ENCODE results near the gene FSTL4. TPM values are rescaled to one million over a fixed set of nuclear protein-coding genes. Genes with fewer than 3 reads are reported as not detected.
A peak's percentile ranks its signal among the peaks of the same experiment; 100 is the strongest.

FSTL4 gene
- total and polyA plus RNA-seq, 2 donors from 2014 or later, result 0.09 to 4.0 TPM

- Histone ChIP-seq H3K4me3 (ENCODE audit: low read length in 3 of 3) (no peak overlapping the region), H3K27ac (ENCODE audit: low read depth in 2 of 2, low read length in 2 of 2) (no peak overlapping the region), H3K27me3 (ENCODE audit: control insufficient read depth, insufficient read depth, low read length) (no peaks in the 10 kb centered on the region), H3K4me1 (ENCODE audit: control insufficient read depth in 2 of 3, insufficient read depth in 2 of 3, low read depth in 1 of 3, low read length in 3 of 3) (no peaks in the 10 kb centered on the region), H3K9ac (ENCODE audit: low read length in 3 of 3) (no peak overlapping the region), H3K36me3 (ENCODE audit: control insufficient read depth in 2 of 3, insufficient read depth in 3 of 3, low read length in 3 of 3) (no peaks in the 10 kb centered on the region), H3K9me3 (ENCODE audit: control insufficient read depth in 2 of 3, insufficient read depth in 1 of 3, low read length in 3 of 3) (no peaks in the 10 kb centered on the region)
- FAIRE-seq (no peak), DNase-seq (peak in 1 of 5 donors; percentile 28)
- intact Hi-C loops (cut with DNase I), result no loop called here
- TF ChIP-seq CTCF (IDR thresholded peaks at IDR 0.05; ENCODE audit: borderline replicate concordance, extremely low read depth, insufficient read depth), result no peak
Measured at GRCh38 chr5:133333326-133334150, 278.8 kb downstream of the FSTL4 start.

- no peak for TF ChIP-seq CTCF (IDR thresholded peaks at IDR 0.05; ENCODE audit: borderline replicate concordance, extremely low read depth, insufficient read depth)
- Histone ChIP-seq H3K9ac (ENCODE audit: low read length in 3 of 3) (no peak overlapping the region), H3K4me1 (ENCODE audit: control insufficient read depth in 2 of 3, insufficient read depth in 2 of 3, low read depth in 1 of 3, low read length in 3 of 3) (no peaks in the 10 kb centered on the region), H3K27ac (ENCODE audit: low read depth in 2 of 2, low read length in 2 of 2) (no peak overlapping the region), H3K4me3 (ENCODE audit: low read length in 3 of 3) (no peak overlapping the region), H3K9me3 (ENCODE audit: control insufficient read depth in 2 of 3, insufficient read depth in 1 of 3, low read length in 3 of 3) (no peaks in the 10 kb centered on the region), H3K27me3 (ENCODE audit: control insufficient read depth, insufficient read depth, low read length) (no peaks in the 10 kb centered on the region), H3K36me3 (ENCODE audit: control insufficient read depth in 2 of 3, insufficient read depth in 3 of 3, low read length in 3 of 3) (no peaks in the 10 kb centered on the region)
- peak in 1 of 5 donors; percentile 15 for DNase-seq
- FAIRE-seq, result no peak
- intact Hi-C loops (cut with DNase I), result no loop called here
Measured at GRCh38 chr5:133332439-133333024, 279.8 kb downstream of the FSTL4 start.

- TF ChIP-seq CTCF (IDR thresholded peaks at IDR 0.05; ENCODE audit: borderline replicate concordance, extremely low read depth, insufficient read depth), result no peak
- intact Hi-C loops (cut with DNase I), result no loop called here
- H3K27me3 ChIP-seq (ENCODE audit: control insufficient read depth, insufficient read depth, low read length), result no peaks in the 10 kb centered on the region
- H3K4me3 ChIP-seq (ENCODE audit: low read length in 3 of 3), result no peak overlapping the region
- H3K9ac ChIP-seq (ENCODE audit: low read length in 3 of 3), result no peak overlapping the region
- no peaks in the 10 kb centered on the region for H3K9me3 ChIP-seq (ENCODE audit: control insufficient read depth in 2 of 3, insufficient read depth in 1 of 3, low read length in 3 of 3)
- DNase-seq, result peak in 1 of 5 donors; percentile 53
- no peak for FAIRE-seq
- no peak overlapping the region for H3K27ac ChIP-seq (ENCODE audit: low read depth in 2 of 2, low read length in 2 of 2)
- no peaks in the 10 kb centered on the region for H3K36me3 ChIP-seq (ENCODE audit: control insufficient read depth in 2 of 3, insufficient read depth in 3 of 3, low read length in 3 of 3)
- H3K4me1 ChIP-seq (ENCODE audit: control insufficient read depth in 2 of 3, insufficient read depth in 2 of 3, low read depth in 1 of 3, low read length in 3 of 3), result no peaks in the 10 kb centered on the region
Measured at GRCh38 chr5:133331941-133332340, 280.4 kb downstream of the FSTL4 start.
